GM18858 (cell line): ENCODE data around the gene ADAMTS10.
"Not testable (repeated sequence)": the region's sequence is repeated elsewhere in the genome, so short reads cannot be mapped to it uniquely, and the experiment has no call there.

Experiments
- ATAC-seq: cut with Tn5 transposase; IDR thresholded peaks from one replicate; pipeline ENCODE4 v1.9.1; 2021; ENCODE audit not compliant: unreplicated experiment

Gene ADAMTS10

GRCh38 chr19:8610041-8610935 lies at the start of gene ADAMTS10:
Gene ADAMTS10, minus strand, starts transcription at chr19:8610715. Its CDS starts 5,005 bp downstream, at chr19:8605710.
- no peak for ATAC-seq

GRCh38 chr19:8659905-8660304 lies 49.4 kb upstream of the ADAMTS10 start:
- no peak for ATAC-seq

- ATAC-seq, result no peak
Measured at GRCh38 chr19:8657869-8658268, 47.4 kb upstream of the ADAMTS10 start.

- no peak for ATAC-seq
Measured at GRCh38 chr19:8655340-8655709, 44.8 kb upstream of the ADAMTS10 start.

DNA sequence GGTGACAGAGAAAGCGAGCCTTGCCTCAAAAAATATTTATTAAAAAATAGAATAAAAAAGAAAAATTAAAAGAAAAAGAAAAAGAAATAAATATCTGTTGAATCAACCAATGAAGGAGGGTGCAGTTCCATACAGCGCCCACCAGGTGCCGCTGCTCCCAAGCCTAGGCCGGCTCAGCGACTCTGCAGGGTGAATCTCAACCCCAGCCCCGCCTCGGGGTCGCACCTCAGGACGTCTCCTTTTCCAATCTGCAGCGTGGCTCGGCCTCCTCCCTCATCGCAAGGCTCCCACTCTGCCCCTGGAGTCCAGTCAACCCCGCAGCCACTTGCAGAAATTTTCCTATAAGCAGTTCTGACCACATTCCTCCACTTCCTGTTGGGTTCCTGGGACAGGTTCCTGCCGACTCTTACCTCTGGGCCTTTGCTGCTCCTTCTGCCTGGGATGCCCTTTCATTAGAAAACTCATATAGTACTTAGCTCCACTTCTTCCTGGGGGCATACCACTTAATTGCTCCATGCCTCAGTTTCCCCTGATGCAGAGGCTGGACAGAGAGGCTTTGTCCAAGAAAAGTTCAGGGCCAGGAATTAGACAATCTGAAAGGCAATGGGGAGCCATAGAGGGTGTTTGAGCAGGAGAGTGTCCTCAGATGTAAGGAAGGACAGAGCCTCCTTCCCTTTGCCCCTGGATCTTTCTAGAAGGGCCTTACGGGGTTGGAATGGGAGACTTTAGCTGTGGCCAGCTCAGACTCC lies 44.2 kb upstream of the ADAMTS10 start:
- no peak for ATAC-seq

GRCh38 chr19:8648240-8648639 lies 37.7 kb upstream of the ADAMTS10 start:
- no peak for ATAC-seq

DNA sequence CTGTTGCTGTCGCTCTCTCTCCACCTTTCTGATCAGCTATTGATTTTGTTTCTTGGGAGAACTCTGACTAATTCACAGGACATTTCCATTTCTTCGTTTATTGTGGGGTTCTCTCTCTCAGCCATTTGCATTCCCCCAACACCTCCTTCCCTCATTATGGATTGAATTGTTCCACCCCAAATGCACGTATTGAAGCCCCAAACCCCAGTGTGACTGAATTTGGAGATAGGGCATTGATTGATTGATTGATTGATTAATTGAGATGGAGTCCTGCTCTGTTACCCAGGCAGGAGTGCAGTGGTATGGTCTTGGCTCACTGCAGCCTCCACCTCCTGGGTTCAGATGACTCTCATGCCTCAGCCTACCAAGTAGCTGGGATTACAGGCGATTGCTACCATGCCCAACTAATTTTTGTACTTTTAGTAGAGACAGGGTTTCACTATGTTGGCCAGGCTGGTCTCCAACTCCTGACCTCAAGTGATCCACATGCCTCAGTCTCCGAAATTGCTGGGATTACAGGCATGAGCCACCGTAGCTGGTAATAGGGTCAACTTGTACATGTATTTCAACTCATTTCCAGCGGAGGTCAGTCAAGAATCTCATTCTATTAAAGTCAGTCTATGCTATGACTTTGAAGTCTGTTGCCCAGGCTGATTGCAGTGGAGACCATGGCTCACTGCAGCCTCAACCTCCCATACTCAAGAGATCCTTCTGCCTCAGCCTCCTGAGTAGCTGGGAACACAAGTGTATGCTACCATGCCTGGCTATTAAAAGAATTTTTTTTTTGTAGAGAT lies 33.5 kb upstream of the ADAMTS10 start:
- no peak for ATAC-seq

DNA sequence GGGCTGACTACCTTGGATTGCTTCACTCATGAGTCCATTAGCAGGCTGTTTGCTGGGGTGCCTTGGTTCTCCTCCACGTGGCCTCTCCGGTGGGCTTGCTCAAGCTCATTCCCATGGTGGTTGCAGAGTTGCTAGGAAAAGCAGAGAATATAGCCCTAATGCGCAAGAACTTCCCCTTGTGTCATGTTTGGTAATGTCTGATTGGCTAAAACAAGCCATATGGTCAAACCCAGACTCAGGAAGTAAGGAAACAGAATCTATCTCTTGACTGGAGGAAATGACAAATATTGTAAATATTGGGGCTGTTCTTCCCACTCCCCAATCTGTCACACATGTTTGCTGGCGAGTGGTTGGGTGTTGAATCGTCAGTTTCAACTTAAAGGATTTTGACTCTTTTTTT lies 32.0 kb upstream of the ADAMTS10 start:
- ATAC-seq, result no peak

DNA sequence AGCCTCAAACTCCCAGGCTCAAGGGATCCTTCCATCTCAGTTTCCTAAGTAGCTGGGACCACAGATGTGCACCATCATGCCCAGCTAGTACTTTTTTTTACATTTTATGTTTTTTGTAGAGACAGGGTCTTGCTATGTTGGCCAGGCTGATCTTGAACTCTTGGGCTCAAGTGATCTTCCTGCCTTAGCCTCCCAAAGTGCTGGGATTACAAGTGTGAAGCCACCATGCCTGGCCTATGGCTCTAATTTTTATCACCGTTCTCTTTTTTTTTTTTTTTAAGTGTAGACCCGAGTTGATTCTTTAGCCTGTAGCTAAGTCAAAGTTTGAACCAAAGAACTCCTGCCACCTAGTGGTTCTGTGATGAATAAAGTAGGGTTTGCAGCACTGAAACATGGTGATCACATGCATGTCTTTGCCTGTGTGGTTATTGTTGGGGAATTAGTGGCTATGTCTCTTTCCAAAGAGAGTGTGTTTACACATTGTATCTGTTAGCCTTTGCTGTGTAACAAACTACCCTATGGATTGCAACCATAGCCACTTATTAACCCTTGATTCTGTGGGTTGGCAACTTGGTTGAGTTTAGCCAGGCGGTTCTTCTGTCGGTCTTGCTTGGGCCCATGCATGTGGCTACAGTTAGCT lies 31.5 kb upstream of the ADAMTS10 start:
- no peak for ATAC-seq

DNA sequence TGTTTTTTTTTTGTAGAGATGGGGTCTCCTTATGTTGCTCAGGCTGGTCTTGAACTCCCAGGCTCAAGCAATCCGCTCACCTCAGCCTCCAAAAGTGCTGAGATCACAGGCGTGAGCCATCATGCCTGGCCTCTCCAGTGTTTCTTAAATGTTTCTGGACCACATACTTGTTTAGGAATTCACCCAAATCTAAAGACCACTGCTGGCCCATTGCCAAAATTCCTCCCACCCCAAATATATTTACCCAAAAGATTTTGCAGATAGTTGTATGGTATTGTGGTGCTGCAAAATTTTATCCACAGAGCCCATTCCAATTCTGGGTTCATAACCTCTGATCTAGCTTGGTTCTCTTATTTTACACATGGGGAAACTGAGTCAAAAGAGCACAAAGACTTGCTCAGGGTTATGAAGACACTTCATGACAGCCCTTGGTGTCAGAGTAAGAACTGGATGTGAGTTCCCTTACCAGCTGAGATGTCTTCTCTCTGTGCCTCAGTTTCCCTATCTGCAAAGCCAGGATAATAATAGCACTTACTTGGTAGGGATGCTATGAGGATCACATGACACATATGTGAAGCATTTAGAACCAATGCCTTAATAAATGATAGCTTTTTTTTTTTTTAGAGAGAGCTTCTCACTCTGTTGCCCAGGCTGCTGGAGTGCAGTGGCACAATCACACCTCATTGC lies 30.8 kb upstream of the ADAMTS10 start:
- no peak for ATAC-seq

GRCh38 chr19:8640402-8641004 lies 30.0 kb upstream of the ADAMTS10 start:
- ATAC-seq, result no peak

- ATAC-seq, result no peak
Measured at GRCh38 chr19:8639821-8640401, 29.4 kb upstream of the ADAMTS10 start.

- no peak for ATAC-seq
Measured at GRCh38 chr19:8638078-8638619, 27.6 kb upstream of the ADAMTS10 start.

GRCh38 chr19:8637070-8637469 lies 26.6 kb upstream of the ADAMTS10 start:
- ATAC-seq, result not testable (repeated sequence)

DNA sequence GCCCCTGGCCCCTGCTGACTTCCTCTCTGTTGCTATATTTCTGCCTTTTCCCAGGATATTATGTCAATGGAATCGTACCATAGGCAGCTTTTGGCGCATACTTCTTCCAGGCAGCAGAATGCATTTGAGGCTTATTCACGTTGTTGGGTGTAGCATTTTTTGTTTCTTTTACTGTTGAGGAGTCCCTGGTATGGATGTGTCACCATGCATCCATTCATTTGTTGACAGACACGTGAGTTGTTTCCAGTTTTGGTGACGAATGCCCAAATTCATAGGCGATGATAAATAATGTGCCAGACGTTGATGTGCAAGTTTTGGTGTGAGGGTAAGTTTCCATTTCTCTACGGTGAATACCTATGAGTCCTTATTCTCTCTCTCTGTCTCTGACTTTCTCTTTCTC lies 24.9 kb upstream of the ADAMTS10 start:
- ATAC-seq, result no peak

- ATAC-seq, result no peak
Measured at GRCh38 chr19:8631425-8631819, 20.9 kb upstream of the ADAMTS10 start.

DNA sequence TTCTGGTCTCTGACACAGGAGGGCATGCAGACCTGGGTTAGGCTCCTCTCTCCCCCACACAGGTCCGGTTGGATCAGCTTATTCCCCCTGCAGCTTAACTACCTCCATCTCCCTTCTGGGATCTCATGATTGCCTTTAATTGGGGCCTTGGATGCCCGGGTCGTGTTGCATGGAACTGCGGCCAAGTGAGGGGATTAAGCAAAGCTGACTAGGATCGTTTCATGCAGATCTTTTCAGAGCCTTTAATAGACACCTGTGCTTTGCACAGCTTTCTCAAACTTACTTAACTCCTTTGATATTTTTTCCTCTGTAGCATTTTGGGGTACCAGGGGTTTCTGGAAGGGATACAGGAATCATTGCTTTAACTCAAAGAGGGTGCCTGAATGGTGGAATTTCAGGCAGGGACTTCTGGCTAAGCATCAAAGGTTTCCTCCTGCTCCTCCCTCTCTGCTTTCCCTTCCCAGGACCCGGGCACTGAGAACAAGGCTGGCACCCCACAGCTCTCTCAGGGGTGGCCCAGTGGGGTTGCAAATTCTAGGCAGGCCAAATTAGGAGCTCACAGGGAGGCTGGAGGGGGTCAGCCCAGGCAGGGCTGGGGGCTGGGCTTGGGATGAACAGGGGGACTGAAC lies 20.4 kb upstream of the ADAMTS10 start:
- no peak for ATAC-seq

DNA sequence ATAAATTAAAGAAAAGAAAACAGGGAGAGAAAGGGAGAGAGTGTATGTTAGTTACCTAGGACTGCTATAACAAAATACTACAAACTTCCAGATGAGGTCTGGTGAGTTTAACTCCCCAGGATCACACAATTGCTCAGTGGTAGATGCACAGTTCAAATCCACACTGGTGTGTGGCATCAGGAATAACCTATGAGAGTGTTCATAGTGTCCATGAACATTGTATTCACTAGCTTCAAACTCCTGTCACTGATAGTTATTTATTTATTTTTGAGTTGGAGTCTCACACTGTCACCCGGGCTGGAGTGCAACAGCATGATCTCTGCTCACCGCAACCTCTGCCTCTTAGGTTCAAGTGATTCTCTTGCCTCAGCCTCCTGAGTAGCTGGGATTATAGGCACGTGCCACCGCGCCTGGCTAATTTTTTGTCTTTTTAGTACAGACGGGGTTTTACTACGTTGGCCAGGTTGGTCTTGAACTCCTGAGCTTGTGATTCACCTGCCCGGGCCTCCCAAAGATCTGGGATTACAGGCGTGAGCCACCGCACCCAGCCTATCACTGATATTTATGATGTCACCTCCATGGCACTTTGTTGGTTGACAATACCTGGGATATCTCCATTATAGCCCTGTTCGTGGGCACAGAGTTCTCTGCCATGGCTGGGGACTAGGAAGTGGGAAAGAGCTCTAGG lies 19.6 kb upstream of the ADAMTS10 start, which contains the start of gene NFILZ:
NFILZ (plus strand) TSS at position 638 of the 688 bp plus-strand sequence. CDS start 46,133 bp downstream, outside the sequence.
- no peak for ATAC-seq
